ENCODE measurements around the gene PM20D1. TPM values are rescaled to one million over a fixed set of nuclear protein-coding genes. Genes with fewer than 3 reads are reported as not detected.
"Not testable (repeated sequence)": the region's sequence is repeated elsewhere in the genome, so short reads cannot be mapped to it uniquely, and the experiment has no call there.

PM20D1 gene, protein sequence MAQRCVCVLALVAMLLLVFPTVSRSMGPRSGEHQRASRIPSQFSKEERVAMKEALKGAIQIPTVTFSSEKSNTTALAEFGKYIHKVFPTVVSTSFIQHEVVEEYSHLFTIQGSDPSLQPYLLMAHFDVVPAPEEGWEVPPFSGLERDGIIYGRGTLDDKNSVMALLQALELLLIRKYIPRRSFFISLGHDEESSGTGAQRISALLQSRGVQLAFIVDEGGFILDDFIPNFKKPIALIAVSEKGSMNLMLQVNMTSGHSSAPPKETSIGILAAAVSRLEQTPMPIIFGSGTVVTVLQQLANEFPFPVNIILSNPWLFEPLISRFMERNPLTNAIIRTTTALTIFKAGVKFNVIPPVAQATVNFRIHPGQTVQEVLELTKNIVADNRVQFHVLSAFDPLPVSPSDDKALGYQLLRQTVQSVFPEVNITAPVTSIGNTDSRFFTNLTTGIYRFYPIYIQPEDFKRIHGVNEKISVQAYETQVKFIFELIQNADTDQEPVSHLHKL
- total RNA-seq, result not detected

DNA sequence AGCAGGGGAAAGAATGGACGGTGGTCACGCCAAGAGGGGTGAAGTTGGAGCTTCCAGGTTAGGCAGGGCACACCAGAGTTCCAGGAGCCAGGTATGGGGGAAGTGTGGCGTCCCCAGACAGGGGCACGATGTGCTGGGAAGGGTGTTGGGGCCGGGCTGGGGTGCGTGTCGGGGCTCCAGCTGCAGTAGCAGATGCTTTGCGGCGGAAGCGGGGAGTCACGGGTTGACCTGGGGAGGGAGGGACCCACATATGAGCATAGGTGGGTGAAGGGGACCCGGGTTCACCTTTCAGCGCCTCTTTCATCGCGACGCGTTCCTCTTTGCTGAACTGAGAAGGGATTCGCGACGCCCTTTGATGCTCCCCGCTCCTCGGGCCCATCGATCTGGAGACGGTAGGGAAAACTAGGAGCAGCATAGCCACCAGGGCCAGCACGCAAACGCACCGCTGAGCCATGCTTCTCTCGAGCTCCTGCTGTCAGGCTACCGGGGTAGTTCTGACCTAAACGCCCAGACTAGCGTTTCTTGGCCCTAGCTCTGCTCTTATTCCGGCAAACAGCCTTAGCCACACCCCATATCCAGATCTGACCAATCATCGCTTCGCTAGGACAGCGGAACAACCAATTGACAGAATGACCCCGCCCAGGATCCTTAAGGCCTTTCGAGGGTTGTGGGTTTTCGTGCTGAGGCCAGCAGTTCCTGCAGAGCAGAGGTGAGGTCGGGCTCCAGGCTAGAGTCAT, at the start of gene PM20D1:
Gene PM20D1, minus strand, starts transcription at position 514 of the 737 bp plus-strand sequence. Its CDS starts 60 bp downstream, at position 454.
- Histone ChIP-seq H3K36me3 (no peaks in the 10 kb centered on the region), H3K27ac (peak within 1 kb of the TSS in 1 of 4 donors; percentile 26), H3K4me3 (peak within 1 kb of the TSS in 2 of 4 donors; percentile 30 to 34), H3K4me1 (peaks cover 0 to 5% (median 0%) of the 10 kb centered on the region in 4 donors), H3K9me3 (no peaks in the 10 kb centered on the region), H3K27me3 (no peaks in the 10 kb centered on the region)
- TF ChIP-seq POLR2AphosphoS5 (IDR thresholded peaks at IDR 0.05) (peak in 1 of 3 donors; percentile 56), POLR2A (IDR thresholded peaks at IDR 0.05) (peak; percentile 35), EP300 (IDR thresholded peaks at IDR 0.05; ENCODE audit: low read depth) (no peak)
- TF ChIP-seq, protein P1, sequence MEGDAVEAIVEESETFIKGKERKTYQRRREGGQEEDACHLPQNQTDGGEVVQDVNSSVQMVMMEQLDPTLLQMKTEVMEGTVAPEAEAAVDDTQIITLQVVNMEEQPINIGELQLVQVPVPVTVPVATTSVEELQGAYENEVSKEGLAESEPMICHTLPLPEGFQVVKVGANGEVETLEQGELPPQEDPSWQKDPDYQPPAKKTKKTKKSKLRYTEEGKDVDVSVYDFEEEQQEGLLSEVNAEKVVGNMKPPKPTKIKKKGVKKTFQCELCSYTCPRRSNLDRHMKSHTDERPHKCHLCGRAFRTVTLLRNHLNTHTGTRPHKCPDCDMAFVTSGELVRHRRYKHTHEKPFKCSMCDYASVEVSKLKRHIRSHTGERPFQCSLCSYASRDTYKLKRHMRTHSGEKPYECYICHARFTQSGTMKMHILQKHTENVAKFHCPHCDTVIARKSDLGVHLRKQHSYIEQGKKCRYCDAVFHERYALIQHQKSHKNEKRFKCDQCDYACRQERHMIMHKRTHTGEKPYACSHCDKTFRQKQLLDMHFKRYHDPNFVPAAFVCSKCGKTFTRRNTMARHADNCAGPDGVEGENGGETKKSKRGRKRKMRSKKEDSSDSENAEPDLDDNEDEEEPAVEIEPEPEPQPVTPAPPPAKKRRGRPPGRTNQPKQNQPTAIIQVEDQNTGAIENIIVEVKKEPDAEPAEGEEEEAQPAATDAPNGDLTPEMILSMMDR (IDR thresholded peaks at IDR 0.05), result no peak
- intact Hi-C loops (cut with DNase I; ENCODE audit: low total_unique reads), result no loop called here
- WGBS, 2 donors (ENCODE audit: low coverage in 1 of 2), result 19 to 77% methylated on average over 4 to 36 of the region's 39 CpGs
- peak; percentile 74 for DNase-seq
- in situ Hi-C loops (cut with MboI; ENCODE audit: low pct_ligation_motif_present in 1 of 4, low pct_unique_long_range_greater_than_20kb in 1 of 4, low sequenced_read_pairs in 3 of 4), result no loop called here

DNA sequence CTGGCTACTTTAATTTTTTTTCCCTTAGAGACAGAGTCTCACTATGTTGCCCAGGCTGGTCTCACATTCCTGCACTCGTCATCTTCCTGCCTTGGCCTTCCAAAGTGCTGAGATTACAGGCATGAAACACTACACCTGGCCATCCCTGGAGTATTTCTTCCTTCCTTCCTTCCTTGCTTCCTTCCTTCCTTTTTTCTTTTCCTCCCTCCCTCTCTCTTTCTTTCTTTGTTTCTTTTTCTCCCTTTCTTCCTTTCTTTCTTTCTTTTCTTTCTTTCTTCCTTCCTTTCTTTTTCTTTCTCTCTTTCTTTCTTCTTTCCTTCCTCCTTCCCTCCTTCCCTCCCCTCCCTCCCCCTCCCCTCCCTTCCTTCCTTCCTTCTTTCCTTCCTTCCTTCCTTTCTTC, 46.4 kb upstream of the PM20D1 start:
- Histone ChIP-seq H3K27ac (no peak overlapping the region), H3K36me3 (no peaks in the 10 kb centered on the region), H3K27me3 (peaks cover 7% of the 10 kb centered on the region), H3K9me3 (no peaks in the 10 kb centered on the region), H3K4me1 (no peaks in the 10 kb centered on the region), H3K4me3 (no peak overlapping the region)
- intact Hi-C loops (cut with DNase I; ENCODE audit: low total_unique reads) (no loop called here), in situ Hi-C loops (cut with MboI; ENCODE audit: low pct_ligation_motif_present in 1 of 4, low pct_unique_long_range_greater_than_20kb in 1 of 4, low sequenced_read_pairs in 3 of 4) (no loop called here)
- TF ChIP-seq EP300 (IDR thresholded peaks at IDR 0.05; ENCODE audit: low read depth), result no peak
- TF ChIP-seq POLR2AphosphoS5 (IDR thresholded peaks at IDR 0.05), result no peak
- no peak for TF ChIP-seq POLR2A (IDR thresholded peaks at IDR 0.05)
- TF ChIP-seq, protein P1 (IDR thresholded peaks at IDR 0.05), result no peak
- DNase-seq, result no peak
- 74 to 100% methylated on average over 1 of the region's 1 CpG for WGBS, 2 donors (ENCODE audit: low coverage in 1 of 2)

DNA sequence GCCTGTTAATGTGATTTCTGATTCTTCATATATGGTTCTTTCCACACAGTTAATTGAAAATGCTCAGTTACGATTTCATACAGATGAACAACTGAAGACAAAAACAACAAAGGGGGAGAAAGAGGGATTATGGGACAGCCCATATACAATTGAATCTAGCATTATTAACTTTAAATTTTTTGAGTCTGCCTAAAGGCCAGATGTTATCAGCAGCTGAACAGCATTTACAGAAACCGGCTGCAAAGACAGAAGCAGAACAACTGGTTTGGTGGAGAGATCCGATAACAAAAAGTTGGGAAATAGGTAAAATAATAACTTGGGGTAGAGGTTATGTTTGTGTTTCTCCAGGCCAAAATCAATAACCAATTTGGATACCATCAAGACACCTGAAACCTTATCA, 44.2 kb upstream of the PM20D1 start:
- WGBS, 2 donors (ENCODE audit: low coverage in 1 of 2), result 75 to 97% methylated on average over 3 of the region's 3 CpGs
- H3K27ac ChIP-seq; in situ Hi-C loops (cut with MboI; ENCODE audit: low pct_ligation_motif_present in 1 of 4, low pct_unique_long_range_greater_than_20kb in 1 of 4, low sequenced_read_pairs in 3 of 4); H3K9me3 ChIP-seq; H3K4me3 ChIP-seq; H3K4me1 ChIP-seq; H3K27me3 ChIP-seq; intact Hi-C loops (cut with DNase I; ENCODE audit: low total_unique reads); H3K36me3 ChIP-seq; DNase-seq: not testable (repeated sequence)

DNA sequence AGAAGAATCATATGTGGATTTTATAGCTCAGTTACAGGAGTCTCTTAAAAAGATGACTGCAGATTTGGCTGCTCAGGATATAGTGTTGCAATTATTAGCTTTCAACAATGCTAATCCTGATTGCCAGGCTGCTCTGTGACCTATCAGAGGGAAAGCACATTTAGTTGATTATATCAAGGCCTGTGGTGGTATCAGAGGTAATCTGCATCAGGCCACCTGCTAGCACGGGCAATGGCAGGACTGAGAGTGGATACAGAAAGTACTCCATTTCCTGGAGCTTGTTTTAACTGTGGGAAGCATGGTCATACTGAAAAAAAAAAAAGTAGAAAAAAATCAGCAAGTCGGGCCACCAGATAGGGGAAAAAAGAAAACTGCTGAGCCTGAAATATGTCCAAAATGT, 42.2 kb upstream of the PM20D1 start:
- H3K4me1 ChIP-seq; H3K4me3 ChIP-seq; H3K36me3 ChIP-seq; H3K27me3 ChIP-seq; in situ Hi-C loops (cut with MboI; ENCODE audit: low pct_ligation_motif_present in 1 of 4, low pct_unique_long_range_greater_than_20kb in 1 of 4, low sequenced_read_pairs in 3 of 4); intact Hi-C loops (cut with DNase I; ENCODE audit: low total_unique reads); H3K9me3 ChIP-seq; H3K27ac ChIP-seq; DNase-seq: not testable (repeated sequence)
- WGBS, 2 donors (ENCODE audit: low coverage in 1 of 2), result 40 to 51% methylated on average over 1 to 2 of the region's 2 CpGs

DNA sequence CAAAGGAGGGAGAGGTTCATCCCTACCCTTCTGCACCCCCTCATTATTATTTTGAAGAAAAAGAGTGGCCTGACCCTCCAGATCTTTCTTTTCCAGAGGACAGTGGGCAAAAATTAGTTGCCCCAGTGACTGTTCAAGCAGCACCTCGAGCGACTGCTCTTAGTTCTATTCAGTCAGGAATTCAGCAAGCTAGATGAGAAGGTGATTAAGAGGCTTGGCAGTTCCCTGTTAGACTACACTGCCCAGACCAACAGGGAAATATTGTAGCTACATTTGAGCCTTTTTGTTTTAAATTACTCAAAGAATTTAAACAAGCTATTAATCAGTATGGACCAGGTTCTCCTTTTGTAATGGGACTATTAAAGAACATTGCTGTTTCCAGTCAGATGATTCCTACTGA, 41.5 kb upstream of the PM20D1 start:
- WGBS, 2 donors (ENCODE audit: low coverage in 1 of 2), result 76% methylated on average over 2 of the region's 2 CpGs; no CpG with 5 or more reads in 1 of the 2 donors
- in situ Hi-C loops (cut with MboI; ENCODE audit: low pct_ligation_motif_present in 1 of 4, low pct_unique_long_range_greater_than_20kb in 1 of 4, low sequenced_read_pairs in 3 of 4); intact Hi-C loops (cut with DNase I; ENCODE audit: low total_unique reads); H3K27me3 ChIP-seq; H3K4me1 ChIP-seq; H3K4me3 ChIP-seq; H3K36me3 ChIP-seq; DNase-seq; H3K27ac ChIP-seq; H3K9me3 ChIP-seq: not testable (repeated sequence)

DNA sequence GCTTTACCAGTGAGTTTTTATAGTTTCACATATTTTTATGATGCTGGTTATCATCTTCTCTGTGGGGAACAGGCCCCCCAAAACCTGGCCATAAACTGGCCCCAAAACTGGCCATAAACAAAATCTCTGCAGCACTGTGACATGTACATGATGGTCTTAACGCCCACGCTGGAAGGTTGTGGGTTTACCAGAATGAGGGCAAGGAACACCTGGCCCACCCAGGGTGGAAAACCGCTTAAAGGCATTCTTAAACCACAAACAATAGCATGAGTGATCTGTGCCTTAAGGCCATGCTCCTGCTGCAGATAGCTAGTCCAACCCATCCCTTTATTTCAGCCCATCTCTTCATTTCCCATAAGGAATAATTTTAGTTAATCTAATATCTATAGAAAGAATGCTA, 40.7 kb upstream of the PM20D1 start:
- H3K27me3 ChIP-seq; H3K9me3 ChIP-seq; in situ Hi-C loops (cut with MboI; ENCODE audit: low pct_ligation_motif_present in 1 of 4, low pct_unique_long_range_greater_than_20kb in 1 of 4, low sequenced_read_pairs in 3 of 4); H3K4me1 ChIP-seq; intact Hi-C loops (cut with DNase I; ENCODE audit: low total_unique reads); H3K27ac ChIP-seq; H3K36me3 ChIP-seq; DNase-seq; H3K4me3 ChIP-seq: not testable (repeated sequence)
- WGBS, 2 donors (ENCODE audit: low coverage in 1 of 2), result 78% methylated on average over 3 of the region's 3 CpGs; no CpG with 5 or more reads in 1 of the 2 donors

DNA sequence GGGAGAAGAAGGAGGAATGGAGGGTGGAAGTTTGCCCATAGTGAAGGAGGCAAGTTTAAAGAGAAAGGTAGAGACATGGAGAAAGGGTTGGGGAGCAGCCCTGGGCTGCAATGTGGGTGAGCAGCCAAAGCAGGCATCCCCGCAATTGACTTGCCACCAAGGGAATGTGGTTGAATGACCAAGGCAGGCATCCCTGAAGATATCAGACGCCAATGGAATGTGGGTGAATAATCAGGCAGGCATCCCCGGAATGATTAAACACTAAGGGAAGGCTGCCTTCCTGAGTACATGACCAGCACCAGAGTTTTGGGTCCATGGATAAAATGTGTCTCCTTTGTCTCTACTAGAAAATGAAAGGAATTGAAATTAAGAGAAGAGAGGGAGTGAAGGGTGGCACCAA, 39.8 kb upstream of the PM20D1 start:
- H3K27ac ChIP-seq; H3K27me3 ChIP-seq; in situ Hi-C loops (cut with MboI; ENCODE audit: low pct_ligation_motif_present in 1 of 4, low pct_unique_long_range_greater_than_20kb in 1 of 4, low sequenced_read_pairs in 3 of 4); H3K4me1 ChIP-seq; H3K9me3 ChIP-seq; H3K36me3 ChIP-seq; H3K4me3 ChIP-seq; intact Hi-C loops (cut with DNase I; ENCODE audit: low total_unique reads); DNase-seq: not testable (repeated sequence)
- 67 to 76% methylated on average over 1 to 3 of the region's 3 CpGs for WGBS, 2 donors (ENCODE audit: low coverage in 1 of 2)

DNA sequence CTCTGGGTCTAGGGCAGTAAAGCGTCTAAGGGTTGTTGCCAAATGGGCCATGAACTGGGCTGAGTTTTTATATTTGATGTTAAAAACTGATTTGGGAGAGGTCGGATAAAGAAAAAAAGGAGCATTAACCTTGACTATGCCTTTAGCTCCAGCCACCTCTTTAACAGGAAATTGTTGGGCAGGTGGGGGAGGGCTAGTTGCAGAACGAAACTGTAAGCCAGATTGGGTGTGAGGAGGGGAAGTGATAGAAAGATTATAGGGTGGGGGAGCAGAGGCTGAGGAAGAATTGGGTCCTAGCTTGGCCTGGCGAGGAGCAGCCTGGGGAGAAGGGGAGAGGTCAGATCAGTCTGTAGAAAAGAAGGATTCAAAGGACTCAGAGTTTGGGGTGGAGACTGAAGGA, 39.1 kb upstream of the PM20D1 start:
- H3K36me3 ChIP-seq, result not testable (repeated sequence)

More for the DNA sequence above, 39.1 kb upstream of the PM20D1 start:
- H3K27ac ChIP-seq; intact Hi-C loops (cut with DNase I; ENCODE audit: low total_unique reads); in situ Hi-C loops (cut with MboI; ENCODE audit: low pct_ligation_motif_present in 1 of 4, low pct_unique_long_range_greater_than_20kb in 1 of 4, low sequenced_read_pairs in 3 of 4); H3K27me3 ChIP-seq; H3K4me1 ChIP-seq; H3K9me3 ChIP-seq; H3K4me3 ChIP-seq; DNase-seq: not testable (repeated sequence)
- 61 to 92% methylated on average over 4 of the region's 4 CpGs for WGBS, 2 donors (ENCODE audit: low coverage in 1 of 2)
